Ecto neural progenitor cell (in vitro differentiated cells): ENCODE data around the gene SVBP.
"Not testable (repeated sequence)": the region's sequence is repeated elsewhere in the genome, so short reads cannot be mapped to it uniquely, and the experiment has no call there.

Experiments used
- DNase-seq: peaks from one replicate; pipeline ENCODE4 v3.0.0-alpha.2; 2018; ENCODE audit warnings: low spot score

The SVBP gene, protein sequence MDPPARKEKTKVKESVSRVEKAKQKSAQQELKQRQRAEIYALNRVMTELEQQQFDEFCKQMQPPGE

GRCh38 chr1:42816585-42817439, at the start of gene SVBP, which contains the start of gene ERMAP:
Gene SVBP, minus strand, starts transcription at chr1:42817397. Its CDS starts 853 bp downstream, at chr1:42816544.
Gene ERMAP, plus strand, starts transcription at chr1:42817122. Its CDS starts 13,327 bp downstream, at chr1:42830449.
- peak; percentile 97 for DNase-seq

DNA sequence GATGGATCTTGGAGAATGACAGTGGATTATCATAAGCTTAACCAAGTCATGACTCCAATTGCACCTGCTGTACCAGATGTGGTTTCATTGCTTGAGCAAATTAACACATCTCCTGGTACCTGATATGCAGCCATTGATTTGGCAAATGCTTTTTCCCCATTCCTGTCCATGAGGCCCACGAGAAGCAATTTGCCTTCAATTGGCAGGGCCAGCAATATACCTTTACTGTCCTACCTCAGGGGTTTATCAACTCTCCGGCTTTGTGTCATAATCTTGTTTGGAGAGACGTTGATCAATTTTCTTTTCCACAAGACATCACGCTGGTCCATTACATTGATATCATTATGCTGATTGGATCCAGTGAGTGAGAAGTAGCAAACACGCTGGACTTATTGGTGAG, 49.4 kb upstream of the SVBP start:
- no peak for DNase-seq

DNA sequence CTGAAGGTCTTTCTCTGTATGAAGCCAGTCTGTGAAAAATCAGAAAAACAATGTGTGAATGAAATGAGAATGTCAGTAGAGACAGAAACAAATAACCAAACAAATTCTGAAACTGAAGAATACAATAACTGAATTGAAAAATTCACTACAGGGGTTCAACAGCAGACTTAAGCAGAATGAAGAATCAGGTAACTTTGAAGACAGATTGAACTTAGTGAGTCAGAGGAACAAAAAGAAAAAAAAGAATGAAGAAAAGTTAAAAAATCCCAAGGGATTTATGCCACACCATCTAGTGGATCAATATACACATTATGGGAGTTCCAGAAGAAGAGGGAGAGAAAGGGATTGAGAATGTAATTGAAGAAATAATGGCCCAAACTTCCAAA, 43.8 kb upstream of the SVBP start:
- DNase-seq: no peak

DNA sequence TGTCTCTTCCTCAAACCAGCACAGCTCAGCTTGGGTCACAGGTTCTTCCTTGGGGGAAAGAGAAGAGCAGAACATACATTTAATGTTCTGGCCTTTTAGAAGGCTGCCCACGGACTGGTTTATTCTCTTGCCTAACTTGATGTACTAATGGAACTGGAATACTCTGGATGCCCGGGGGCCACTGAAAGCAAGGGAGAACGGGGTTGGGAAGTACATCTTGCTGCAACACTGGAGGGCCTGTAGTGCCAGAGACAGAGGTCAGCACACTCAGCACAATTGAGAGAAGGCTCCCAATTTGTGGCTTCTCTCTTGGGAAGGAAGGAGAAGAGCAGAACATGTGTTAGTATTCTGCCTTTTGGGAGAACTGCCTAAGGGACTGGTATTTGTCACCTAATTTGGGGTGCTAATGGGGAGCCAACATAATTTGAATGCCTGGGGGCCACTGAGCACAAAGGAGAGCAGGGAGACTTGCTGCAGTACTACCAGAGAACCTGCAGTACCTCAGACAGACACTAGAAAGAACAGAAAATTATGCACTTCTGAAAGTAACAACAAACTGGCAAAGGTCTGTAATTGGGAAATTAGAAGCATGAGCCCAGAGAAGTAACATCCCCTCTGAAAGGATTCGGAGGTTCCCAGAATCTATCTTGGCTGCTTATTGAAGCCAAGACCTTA, 43.3 kb upstream of the SVBP start:
- DNase-seq: no peak

DNA sequence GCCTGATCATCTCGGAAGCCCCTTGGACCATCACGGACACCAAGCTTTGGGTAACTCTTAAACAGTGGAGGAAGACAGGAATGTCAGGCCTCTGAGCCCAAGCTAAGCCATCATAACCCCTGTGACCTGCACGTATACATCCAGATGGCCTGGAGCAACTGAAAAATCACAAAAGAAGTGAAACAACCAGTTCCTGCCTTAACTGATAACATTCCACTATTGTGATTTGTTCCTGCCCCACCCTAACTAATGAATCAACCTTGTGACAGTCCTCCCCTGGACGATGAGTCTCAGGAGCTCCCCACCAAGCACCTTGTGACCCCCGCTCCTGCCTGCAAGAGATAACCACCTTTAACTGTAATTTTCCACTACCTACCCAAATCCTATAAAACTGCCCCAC, 42.2 kb upstream of the SVBP start:
- DNase-seq: not testable (repeated sequence)

DNA sequence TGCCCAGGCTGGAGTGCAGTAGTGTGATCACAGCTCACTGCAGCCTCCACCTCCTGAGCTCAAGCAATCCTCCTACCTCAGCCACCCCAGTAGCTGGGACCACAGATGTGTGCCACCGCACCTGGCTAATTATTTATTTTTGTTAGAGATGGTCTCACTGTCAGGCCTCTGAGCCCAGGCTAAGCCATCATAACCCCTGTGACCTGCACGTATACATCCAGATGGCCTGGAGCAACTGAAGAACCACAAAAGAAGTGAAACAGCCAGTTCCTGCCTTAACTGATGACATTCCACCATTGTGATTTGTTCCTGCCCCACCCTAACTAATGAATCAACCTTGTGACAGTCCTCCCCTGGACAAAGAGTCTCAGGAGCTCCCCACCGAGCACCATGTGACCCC, 39.4 kb upstream of the SVBP start:
- not testable (repeated sequence) for DNase-seq

GRCh38 chr1:42853116-42853884, 36.1 kb upstream of the SVBP start:
- no peak for DNase-seq

DNA sequence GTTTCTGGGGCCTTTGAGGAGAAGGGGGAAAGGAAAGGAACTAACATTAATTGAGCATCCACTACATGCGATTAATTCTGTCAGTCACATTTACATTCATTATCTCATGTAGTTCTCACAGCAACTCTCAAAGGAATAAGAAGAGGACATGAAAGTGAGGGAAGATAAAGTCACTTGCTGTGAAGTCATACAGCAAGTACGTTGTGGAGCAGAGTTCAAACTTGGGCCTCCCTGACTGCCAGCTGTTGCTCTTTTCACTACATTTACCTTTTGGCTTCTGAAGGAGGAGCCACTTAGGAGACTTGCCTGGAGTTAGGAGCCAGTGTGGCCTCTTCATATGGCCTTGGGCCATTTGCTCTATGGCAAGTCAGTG, 35.4 kb upstream of the SVBP start:
- DNase-seq: no peak

DNA sequence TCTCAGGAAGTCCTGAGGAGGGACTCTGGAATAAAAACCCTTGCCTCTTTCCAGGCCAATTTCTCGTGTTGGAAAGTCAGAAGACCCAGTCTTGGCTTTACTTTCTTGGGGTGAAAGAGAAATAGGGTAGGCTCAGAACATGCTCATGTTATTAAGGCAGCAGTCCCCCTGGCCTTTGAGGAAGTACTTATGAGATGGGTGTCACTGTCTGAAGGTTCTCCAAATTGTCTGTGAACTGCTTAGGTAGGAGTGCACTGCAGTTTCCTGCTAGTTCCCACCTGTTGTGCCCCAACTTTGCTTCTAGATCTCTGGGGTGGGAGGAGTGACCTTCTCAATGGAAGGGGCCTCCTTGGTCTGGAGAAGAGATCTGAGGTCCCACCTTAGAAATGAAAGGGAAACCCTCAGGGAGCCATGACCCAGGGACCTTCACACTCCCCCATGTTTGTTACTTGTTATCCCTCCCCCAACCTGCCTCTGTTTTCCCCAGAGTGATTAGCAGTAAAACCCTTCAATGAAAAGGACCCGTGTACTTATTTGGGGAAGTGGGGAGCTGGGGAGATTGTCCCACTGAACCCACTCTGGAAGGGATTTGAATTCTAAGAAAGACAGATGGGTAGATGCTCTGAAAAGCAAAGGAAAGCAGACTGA, 34.9 kb upstream of the SVBP start:
- DNase-seq: no peak

GRCh38 chr1:42851420-42851819, 34.2 kb upstream of the SVBP start:
- DNase-seq: no peak

GRCh38 chr1:42849944-42850343, 32.7 kb upstream of the SVBP start:
- DNase-seq: no peak

DNA sequence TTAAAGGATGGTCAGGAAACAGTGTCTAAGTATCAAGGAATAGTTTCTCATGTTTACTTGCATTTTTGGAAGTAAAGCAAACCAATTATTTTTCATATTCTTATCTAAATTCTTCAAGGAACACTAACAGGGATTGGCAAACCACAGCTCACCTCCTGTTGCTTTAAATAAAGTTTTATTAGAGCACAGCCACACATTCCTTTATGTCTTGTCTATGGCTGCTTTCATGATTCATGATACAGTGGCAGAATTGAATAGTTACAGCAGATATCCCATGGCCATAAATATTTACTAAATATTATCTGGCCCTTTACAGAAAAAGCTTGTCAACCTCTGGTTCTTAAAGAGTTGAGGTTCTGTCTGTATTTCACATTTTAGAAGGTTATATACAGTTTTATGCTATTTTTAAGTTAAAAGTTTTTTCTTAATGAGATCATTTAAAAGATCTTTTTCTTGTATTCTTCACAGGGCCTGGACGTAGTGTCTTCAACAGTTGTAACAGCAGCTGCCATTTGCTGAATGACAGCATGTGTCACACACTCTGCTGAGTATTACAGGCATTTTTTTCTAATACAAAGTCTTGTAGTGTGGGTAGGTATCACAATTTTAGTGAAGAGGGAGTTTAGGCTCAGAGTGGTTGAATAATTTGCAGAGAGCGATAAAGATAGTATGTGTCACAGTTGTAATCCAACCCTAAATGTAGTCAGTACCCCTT, 31.8 kb upstream of the SVBP start:
- DNase-seq: no peak

DNA sequence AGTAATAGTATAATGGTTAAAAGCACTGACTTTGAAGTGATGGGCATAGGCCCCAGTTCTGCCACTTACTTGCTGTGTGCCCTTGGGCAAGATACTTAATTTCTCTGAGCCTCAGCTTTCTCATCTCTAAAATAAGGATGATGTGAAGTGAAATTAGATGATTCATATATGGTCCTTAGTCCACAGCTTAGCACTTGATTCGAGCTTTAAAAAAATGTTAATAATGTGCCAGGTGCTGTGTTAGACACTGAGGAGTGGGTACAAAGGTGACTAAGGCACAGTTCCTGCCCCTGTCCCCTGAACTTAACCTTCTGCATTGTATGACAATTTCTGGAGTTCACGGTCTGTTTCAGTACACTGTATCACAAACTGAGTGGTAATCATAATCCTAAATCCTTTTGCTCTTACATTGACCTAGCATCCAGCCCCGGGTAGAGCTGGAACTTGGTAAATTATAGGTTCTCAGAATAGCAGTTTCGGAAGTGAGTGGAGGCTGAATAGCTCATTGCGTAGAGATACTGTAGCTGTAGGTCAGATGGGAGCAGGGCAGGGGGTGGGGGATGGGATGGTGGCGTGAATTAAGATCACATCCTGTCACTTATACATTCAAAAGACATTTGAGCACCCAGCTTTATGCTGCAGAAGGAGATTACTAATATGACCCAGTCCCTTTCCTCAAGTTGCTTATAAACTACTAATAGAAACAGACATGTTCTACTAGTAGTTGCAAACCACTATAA, 30.7 kb upstream of the SVBP start:
- DNase-seq: no peak

DNA sequence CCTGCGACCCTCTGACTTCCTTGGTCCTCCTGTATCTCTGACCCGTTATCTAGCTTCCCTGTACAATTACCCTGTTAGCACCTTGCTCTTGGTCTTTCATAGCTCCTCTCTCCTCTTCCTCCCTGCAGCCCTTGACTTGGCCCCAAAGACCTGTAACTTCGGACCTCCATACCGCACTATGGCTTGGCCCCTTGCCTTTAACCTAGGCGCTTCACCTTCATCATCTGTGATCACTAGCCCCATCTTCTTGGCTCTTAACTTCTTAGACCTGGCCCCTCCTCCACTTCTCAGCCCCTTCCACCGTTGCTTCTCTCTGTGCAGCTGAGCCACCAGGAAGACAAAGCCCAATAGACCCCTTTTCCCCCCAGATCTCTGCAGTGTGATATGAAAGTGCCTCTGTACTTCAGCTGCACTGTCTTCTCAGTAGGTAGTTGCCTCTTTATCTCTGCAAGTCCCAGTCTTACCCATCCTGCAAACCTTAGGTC, 30.0 kb upstream of the SVBP start:
- DNase-seq: no peak

- peak; percentile 92 for DNase-seq
Measured at GRCh38 chr1:42846257-42847110, 29.3 kb upstream of the SVBP start, which contains the start of gene ZNF691. Gene ZNF691, plus strand, starts transcription at chr1:42846613. Its CDS starts 3,046 bp downstream, at chr1:42849659.

- no peak for DNase-seq
Measured at GRCh38 chr1:42845866-42846256, 28.7 kb upstream of the SVBP start.

DNA sequence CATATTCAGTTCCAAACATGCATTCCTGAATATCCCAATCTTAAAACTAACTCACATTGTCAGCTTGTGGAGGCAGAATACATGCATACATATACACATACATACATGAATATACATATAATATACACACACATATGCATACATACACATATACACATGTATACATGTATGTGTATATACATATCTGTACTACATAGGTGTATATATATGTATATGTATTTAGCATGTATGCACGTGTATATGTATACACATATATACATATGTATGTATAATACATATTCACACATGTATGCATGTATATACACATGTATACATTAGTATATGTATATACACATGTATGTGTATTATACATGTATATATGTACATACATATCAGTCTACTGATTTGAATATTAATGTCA, 28.0 kb upstream of the SVBP start:
- no peak for DNase-seq

DNA sequence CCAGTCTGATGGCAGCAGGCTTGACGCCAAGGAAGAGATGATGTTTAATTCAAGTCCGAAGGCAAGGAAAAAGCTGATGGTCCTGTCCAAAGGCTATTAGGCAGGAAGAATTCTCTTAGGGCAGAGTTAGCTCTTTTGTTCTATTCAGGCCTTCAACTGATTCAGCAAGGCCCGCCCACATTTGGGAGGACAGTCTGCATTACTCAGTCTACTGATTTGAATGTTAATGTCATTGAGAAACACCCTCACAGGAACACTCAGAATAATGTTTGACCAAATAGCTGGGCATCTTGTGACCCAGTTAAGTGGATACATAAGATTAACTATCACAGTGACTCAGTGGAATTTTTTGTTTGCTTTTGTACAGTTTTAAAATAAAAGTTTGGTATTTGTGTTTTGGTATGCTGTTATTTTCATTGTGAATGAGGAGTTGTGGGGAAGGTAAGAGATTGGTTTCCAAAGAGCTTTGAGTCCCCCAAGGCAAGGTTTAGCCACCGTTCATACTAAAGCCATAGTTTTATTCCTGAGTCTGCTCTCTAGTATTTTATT, 27.5 kb upstream of the SVBP start:
- no peak for DNase-seq
